ENCODE measurements around the gene BCAR3.
"Not testable (repeated sequence)": the region's sequence is repeated elsewhere in the genome, so short reads cannot be mapped to it uniquely, and the experiment has no call there.

BCAR3 gene

GRCh38 chr1:93574511-93574910 lies 107.1 kb downstream of the BCAR3 start:
- DNase-seq, result no peak

GRCh38 chr1:93573940-93574469 lies 107.6 kb downstream of the BCAR3 start:
- no peak for DNase-seq

GRCh38 chr1:93571623-93572310 lies 109.9 kb downstream of the BCAR3 start:
- no peak for DNase-seq

GRCh38 chr1:93569489-93569888 lies 112.1 kb downstream of the BCAR3 start:
- DNase-seq, result no peak

GRCh38 chr1:93567255-93567918 lies 114.2 kb downstream of the BCAR3 start:
- DNase-seq, result no peak

GRCh38 chr1:93566227-93566626 lies 115.4 kb downstream of the BCAR3 start:
- DNase-seq, result no peak

- no peak for DNase-seq
These were observed 116.0 kb downstream of the BCAR3 start for GRCh38 chr1:93565496-93566206.

GRCh38 chr1:93559695-93560094 lies 121.9 kb downstream of the BCAR3 start:
- DNase-seq, result no peak

- DNase-seq, result no peak
These were observed 122.6 kb downstream of the BCAR3 start for GRCh38 chr1:93559045-93559444.

- DNase-seq, result no peak
These were observed 125.3 kb downstream of the BCAR3 start for GRCh38 chr1:93556291-93556690.

GRCh38 chr1:93554883-93555872 lies 126.5 kb downstream of the BCAR3 start:
- DNase-seq, result no peak

GRCh38 chr1:93553886-93554490 lies 127.6 kb downstream of the BCAR3 start:
- not testable (repeated sequence) for DNase-seq

- DNase-seq, result no peak
These were observed 128.7 kb downstream of the BCAR3 start for GRCh38 chr1:93552741-93553455.

- DNase-seq, result no peak
These were observed 131.8 kb downstream of the BCAR3 start for GRCh38 chr1:93549811-93550210.

GRCh38 chr1:93549131-93549530 lies 132.5 kb downstream of the BCAR3 start:
- DNase-seq, result no peak

GRCh38 chr1:93546162-93546863 lies 135.3 kb downstream of the BCAR3 start:
- DNase-seq, result no peak

GRCh38 chr1:93542398-93542797 lies 139.2 kb downstream of the BCAR3 start:
- no peak for DNase-seq

GRCh38 chr1:93541045-93541444 lies 140.6 kb downstream of the BCAR3 start:
- no peak for DNase-seq

- no peak for DNase-seq
These were observed 143.7 kb downstream of the BCAR3 start for GRCh38 chr1:93537924-93538323.

GRCh38 chr1:93537396-93537795 lies 144.2 kb downstream of the BCAR3 start:
- DNase-seq, result no peak

GRCh38 chr1:93533677-93534076 lies 148.0 kb downstream of the BCAR3 start:
- no peak for DNase-seq

Measured in NCI-H2081 treated with DMSO at 0.1 percent for 48 hours (cell line).